ENCODE results near the gene EMC10.
"Not testable (repeated sequence)": the region's sequence is repeated elsewhere in the genome, so short reads cannot be mapped to it uniquely, and the experiment has no call there.

The EMC10 gene

DNA sequence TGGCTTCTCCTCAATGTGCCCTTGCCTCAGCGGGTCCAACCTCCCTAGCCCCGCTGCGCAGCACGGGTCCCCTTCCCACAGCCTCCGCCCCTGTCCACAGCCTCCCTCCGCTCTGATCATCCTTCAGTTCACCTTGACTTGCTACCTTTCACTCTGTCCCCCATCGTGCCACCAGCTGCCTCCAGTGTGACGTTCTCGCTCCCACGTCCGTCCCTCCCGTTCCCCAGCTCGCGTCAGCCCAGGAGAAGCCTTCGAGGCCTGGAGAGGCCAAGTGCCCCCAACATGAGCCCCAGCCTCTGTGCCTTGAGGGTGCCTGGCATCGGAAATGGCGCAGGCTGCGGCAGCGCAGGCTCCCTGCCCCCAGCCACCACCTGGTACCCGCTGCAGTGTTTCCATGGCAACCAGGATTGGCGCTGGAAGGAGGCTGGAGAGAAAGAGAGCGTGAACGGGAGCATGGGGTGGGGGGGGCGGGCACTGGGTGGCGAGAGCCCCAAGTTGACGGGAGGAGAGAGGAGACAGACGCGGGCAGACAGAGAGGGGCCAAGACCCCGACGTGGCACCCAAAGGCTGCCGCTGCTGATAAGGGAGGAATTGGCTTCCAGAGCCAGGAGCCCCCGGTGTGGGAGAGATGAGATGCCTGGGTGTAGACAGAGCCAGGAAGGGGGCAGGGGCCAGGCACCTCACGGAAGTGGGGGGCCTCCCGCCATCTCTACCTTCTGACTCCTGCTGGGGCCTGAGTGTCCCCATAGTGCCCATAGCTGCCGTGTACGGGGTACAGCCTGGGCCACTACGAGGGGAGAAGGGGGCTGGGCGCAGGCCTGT is 38.2 kb downstream of the EMC10 start:
- no peak for DNase-seq (ENCODE audit: low read depth)

- no peak for DNase-seq (ENCODE audit: low read depth)
These were observed 38.9 kb downstream of the EMC10 start for GRCh38 chr19:50515168-50515561.

GRCh38 chr19:50516456-50516855 is 40.1 kb downstream of the EMC10 start:
- no peak for DNase-seq (ENCODE audit: low read depth)

GRCh38 chr19:50516964-50517703 is 40.8 kb downstream of the EMC10 start:
- DNase-seq (ENCODE audit: low read depth) = no peak

DNA sequence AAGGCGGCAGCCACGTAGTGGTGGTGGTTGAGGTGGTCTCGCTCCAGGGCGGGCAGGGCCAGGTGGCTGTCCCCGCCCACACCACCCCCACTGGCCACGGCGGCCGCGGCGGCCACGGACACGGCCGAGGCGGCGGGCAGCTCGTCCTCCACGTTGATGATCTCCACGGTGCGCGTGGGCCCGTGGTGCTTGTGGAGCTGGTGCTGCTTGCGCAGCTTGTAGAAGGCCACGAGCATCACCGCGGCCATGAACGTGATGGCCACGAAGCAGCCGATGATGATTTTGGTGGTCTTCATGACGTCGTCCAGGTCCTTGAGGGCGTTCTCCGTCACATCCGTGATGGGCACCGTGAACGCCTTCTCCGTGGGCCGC is 41.4 kb downstream of the EMC10 start:
- DNase-seq (ENCODE audit: low read depth) = no peak

GRCh38 chr19:50518091-50519005 is 42.0 kb downstream of the EMC10 start:
- no peak for DNase-seq (ENCODE audit: low read depth)

DNA sequence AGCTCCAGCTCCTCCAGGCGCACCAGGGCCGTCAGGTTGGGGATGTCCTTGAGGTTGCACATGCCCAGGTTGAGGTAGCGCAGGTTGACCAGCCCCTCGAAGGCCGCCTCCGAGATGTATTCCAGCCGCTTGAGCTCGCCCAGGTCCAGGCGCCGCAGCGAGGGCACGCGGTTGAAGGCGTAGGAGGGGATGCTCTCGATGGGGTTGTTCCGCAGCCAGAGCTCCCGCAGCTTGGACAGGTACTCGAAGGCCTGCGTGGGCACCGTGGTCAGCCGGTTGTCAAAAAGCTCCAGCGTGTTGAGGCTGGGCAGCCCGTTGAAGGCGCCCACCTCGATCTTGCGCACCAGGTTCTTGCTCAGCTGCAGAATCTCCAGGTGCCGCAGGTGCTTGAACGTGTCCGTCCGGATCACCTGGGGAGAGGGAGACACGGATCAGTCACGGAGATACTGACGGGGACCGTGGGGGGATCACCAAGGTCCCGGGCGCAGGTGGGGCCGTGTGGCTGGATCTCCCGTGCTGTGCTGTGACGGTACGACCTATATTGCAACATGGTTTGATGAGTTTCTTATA is 42.8 kb downstream of the EMC10 start:
- no peak for DNase-seq (ENCODE audit: low read depth)

DNA sequence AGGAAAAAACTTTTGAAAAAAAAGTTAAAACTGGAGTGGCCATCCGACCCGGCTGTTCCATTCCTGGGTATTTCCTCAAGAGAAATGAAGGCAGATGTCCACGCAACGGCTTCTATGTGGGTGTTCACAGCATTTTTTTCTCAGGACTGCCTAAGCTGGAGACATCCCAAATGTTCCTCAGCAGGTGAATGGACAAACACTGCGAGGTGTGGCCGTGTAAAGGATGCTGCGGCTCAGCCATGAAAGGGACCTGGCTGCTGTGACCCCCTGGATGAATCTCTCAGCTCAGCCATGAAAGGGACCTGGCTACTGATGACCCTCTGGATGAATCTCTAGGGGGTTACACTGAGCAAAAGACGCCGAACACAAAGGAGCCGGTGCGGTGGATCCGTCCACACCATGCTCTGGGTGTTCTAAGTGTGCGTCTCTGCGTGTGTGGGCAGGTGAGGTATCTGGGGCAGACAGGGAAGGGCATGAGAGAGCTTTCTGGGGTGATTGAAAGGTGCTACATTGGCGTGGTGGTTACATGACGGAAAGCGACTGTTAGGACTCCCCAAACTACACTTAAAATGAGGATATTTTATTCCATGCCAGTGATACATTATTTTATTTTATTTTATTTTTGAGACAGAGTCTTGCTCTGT is 44.6 kb downstream of the EMC10 start:
- no peak for DNase-seq (ENCODE audit: low read depth)

DNA sequence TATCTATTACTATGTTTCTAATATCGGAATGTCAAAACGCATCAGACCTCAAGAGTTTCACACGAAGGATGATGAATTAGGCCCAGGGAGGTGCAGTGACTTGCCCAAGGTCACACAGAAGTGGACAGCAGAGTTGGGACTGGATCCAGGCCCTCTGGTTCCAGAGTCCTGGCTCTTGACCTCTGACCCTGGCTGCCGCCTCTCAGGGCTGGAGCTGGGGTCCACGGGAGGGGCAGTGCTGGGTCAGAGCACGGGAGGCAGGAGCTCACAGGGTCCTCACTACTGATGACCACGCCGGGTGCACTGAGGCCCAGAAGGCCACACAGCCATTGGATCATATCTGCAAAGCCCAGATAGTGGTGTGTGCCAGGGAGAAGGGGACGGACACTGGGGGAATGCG is 46.6 kb downstream of the EMC10 start:
- no peak for DNase-seq (ENCODE audit: low read depth)

DNA sequence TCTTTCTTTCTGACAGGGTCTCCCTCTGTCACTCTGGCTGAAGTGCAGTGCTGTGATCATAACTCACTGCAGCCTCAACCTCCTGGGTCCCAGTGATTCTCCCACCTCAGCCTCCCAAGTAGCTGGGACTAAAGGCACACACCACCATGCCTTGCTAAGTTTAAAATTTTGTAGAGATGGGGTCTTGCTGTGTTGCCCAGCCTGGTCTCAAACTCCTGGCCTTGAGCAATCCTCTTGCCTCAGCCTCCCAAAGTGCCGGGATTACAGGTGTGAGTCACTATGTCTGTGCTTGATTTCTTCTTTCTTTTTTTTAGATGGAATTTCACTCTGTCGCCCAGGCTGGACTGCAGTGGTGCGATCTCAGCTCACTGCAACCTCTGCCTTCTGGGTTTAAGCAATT is 51.7 kb downstream of the EMC10 start:
- DNase-seq (ENCODE audit: low read depth) = not testable (repeated sequence)

DNA sequence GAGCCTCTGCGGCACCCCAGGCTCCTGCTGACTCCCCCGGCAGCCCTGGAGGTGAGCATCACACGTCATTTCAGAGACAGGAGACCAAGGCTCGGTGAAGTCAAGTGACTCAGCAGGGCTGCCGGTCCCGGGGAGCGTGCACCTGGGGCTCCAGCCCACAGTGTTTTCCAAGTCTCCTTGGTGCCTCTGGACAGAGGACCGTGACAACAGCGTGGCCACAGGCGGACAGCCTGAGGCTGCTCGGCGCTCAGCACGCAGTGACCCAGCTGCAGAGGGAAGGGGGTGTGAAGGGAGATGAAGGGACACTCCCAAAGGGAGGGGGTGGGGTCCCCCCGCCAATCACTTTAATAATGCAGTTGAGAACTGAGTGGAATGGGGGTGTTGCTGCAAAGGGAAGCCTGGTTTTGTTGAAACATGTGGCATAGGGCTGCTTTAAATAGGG is 54.9 kb downstream of the EMC10 start:
- no peak for DNase-seq (ENCODE audit: low read depth)

DNA sequence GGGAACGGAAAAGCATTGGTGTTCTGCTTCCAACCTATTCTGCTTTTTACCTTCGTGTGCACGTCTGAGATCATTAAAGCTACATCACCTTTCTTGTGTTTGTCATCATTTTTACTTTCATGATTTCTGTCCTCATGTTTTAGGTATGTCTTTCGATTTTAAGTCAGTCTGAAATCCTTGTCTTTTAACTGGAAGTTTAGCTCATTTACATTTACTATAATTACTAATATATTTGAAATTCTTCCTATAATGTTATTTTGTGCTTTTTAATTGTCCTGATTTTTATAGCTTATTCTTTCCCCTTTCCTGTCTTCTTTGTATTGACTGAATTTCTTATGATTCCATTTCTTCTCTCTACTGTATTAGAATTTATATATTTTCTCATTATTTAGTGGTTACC is 56.6 kb downstream of the EMC10 start:
- DNase-seq (ENCODE audit: low read depth) = no peak

- no peak for DNase-seq (ENCODE audit: low read depth)
These were observed 58.2 kb downstream of the EMC10 start for GRCh38 chr19:50534478-50534877.

- DNase-seq (ENCODE audit: low read depth) = no peak
These were observed 59.4 kb downstream of the EMC10 start for GRCh38 chr19:50535672-50536187.

GRCh38 chr19:50536662-50537305 is 60.5 kb downstream of the EMC10 start:
- no peak for DNase-seq (ENCODE audit: low read depth)

- no peak for DNase-seq (ENCODE audit: low read depth)
These were observed 61.0 kb downstream of the EMC10 start for GRCh38 chr19:50537306-50537685.

GRCh38 chr19:50537769-50538230 is 61.5 kb downstream of the EMC10 start:
- peak; percentile 48 for DNase-seq (ENCODE audit: low read depth)

Measured in stromal cell of bone marrow (primary cell).